ENCODE results near the gene CELF1. TPM values are rescaled to one million over a fixed set of nuclear protein-coding genes. Genes with fewer than 3 reads are reported as not detected.

The CELF1 gene
- total and polyA plus RNA-seq, 9 of the 15 experiments (the other 6 are each of a cell fraction or from before 2014, with no cell fraction given), result 11.3 to 142 (median 77.4) TPM

- Histone ChIP-seq H3K9ac (ENCODE audit: insufficient read depth in 1 of 2, low read depth in 2 of 2, low read length in 2 of 2) (no peak overlapping the region), H3K27ac (ENCODE audit: extremely low read depth, low read depth, low read length) (no peak overlapping the region), H3K9me3 (replicated peaks; ENCODE audit: control insufficient read depth, insufficient read depth, low read depth, low read length) (no peaks in the 10 kb centered on the region), H3K27me3 (ENCODE audit: control insufficient read depth in 2 of 2, insufficient read depth in 2 of 2, low read length in 2 of 2) (no peaks in the 10 kb centered on the region), H3K4me1 (replicated peaks in 1 of 2; ENCODE audit: control insufficient read depth in 2 of 2, insufficient read depth in 2 of 2, low read length in 2 of 2) (peaks cover 23 to 37% of the 10 kb centered on the region in 2 experiments), H4K20me1 (replicated peaks; ENCODE audit: control insufficient read depth, insufficient read depth, low read length) (peaks cover 19% of the 10 kb centered on the region), H3K79me2 (ENCODE audit: control insufficient read depth, insufficient read depth, low read length) (peaks cover 99% of the 10 kb centered on the region), H2AFZ (ENCODE audit: low read depth, low read length) (no peak overlapping the region), H3K36me3 (ENCODE audit: control insufficient read depth, insufficient read depth, low read length) (peaks cover 27% of the 10 kb centered on the region), H3K4me2 (ENCODE audit: insufficient read depth, low read length) (no peak overlapping the region), H3K4me3 (no peak overlapping the region), H3K9me1 (ENCODE audit: control insufficient read depth, insufficient read depth, low read length) (peaks cover 4% of the 10 kb centered on the region)
- ATAC-seq (no peak), FAIRE-seq (no peak), DNase-seq (ENCODE audit: extremely low read depth in 1 of 4, low spot score in 3 of 4) (no peak)
- ChIA-PET CTCF (ENCODE audit: low intra/inter-chr PET ratio) (no interaction called here), POLR2A (no interaction called here)
- no peak for TF ChIP-seq NR4A1 (CRISPR knock-in tag; IDR thresholded peaks at IDR 0.05)
- no peak for TF ChIP-seq NR4A1 (tag; IDR thresholded peaks at IDR 0.05)
- TF ChIP-seq ZNF707 (CRISPR knock-in tag; conservative IDR thresholded peaks at IDR 0.05), result no peak
- no peak for TF ChIP-seq POLR3G (IDR thresholded peaks at IDR 0.05; ENCODE audit: extremely low read depth, insufficient read length, insufficient replicate concordance)
- TF ChIP-seq ZNF354B (CRISPR knock-in tag; IDR thresholded peaks at IDR 0.05), result no peak
- TF ChIP-seq ZNF583 (CRISPR knock-in tag; IDR thresholded peaks at IDR 0.05), result no peak
- no peak for TF ChIP-seq MEF2D (tag; conservative IDR thresholded peaks at IDR 0.05; ENCODE audit: low read depth)
- no peak for TF ChIP-seq FUS (optimal IDR thresholded peaks at IDR 0.05; ENCODE audit: low read depth, low read length)
- no peak for TF ChIP-seq E2F4 (CRISPR knock-in tag; IDR thresholded peaks at IDR 0.05; ENCODE audit: low read depth)
- no peak for TF ChIP-seq GATAD2A (IDR thresholded peaks at IDR 0.05)
- TF ChIP-seq ZNF184 (CRISPR knock-in tag; IDR thresholded peaks at IDR 0.05), result no peak
- no peak for TF ChIP-seq BMI1 (IDR thresholded peaks at IDR 0.05; ENCODE audit: low read length)
- no peak for TF ChIP-seq ZNF224 (CRISPR knock-in tag; IDR thresholded peaks at IDR 0.05)
- no peak for TF ChIP-seq CBFA2T3 (IDR thresholded peaks at IDR 0.05)
- intact Hi-C loops (cut with micrococcal nuclease) (no loop called here), in situ Hi-C loops (cut with MboI) (no loop called here)
- WGBS (ENCODE audit: insufficient coverage, low coverage, missing lambda C conversion rate), result 84% methylated on average over 1 of the region's 1 CpG
- BruUV-seq (replicated peaks), result no TSS peak
Measured at GRCh38 chr11:47504910-47505309, 48.0 kb downstream of the CELF1 start.
